Lower leg skin (tissue), 4 donors: Measurements from ENCODE around the gene TRAPPC3L. TPM values are rescaled to one million over a fixed set of nuclear protein-coding genes. Genes with fewer than 3 reads are reported as not detected.

ENCODE experiments used
- DNase-seq, 2 donors: peaks; one replicate each; pipeline ENCODE4 v3.0.0-alpha.2; 2019; ENCODE audit warnings: low spot score in 2 of 2
- H3K4me3 ChIP-seq: fragments of 200-600 bp; sonication (generic); 2 replicates; pipeline ENCODE4 v1.5.1; 2017; ENCODE audit warnings: mild to moderate bottlenecking, low read depth; ENCODE audit not compliant: poor library complexity, severe bottlenecking
- CTCF ChIP-seq, 3 donors: fragments of 450-650 bp; IDR thresholded peaks; one replicate each; pipeline ENCODE4 v1.5.1; 2016; ENCODE audit warnings: antibody characterized with exemption in 3 of 3, mild to moderate bottlenecking in 3 of 3, moderate library complexity in 2 of 3
- POLR2A ChIP-seq, 2 donors: fragments of 450-650 bp; IDR thresholded peaks; one replicate each; pipeline ENCODE4 v1.6.1; 2016 to 2017; ENCODE audit warnings: antibody characterized with exemption in 2 of 2, mild to moderate bottlenecking in 1 of 2, moderate library complexity in 1 of 2
- WGBS, 2 donors: methylation state at CpG; one replicate each; pipeline ENCODE4 v1.1.5; 2018; 5-methylcytosine and 5-hydroxymethylcytosine counted together
- intact Hi-C: fragments of 100-400 bp; cut with DNase I; formaldehyde crosslinking; loops from one replicate; pipeline ENCODE4 v1.15.0; 2023; ENCODE audit warnings: low total_unique reads
- total RNA-seq, 4 donors: library from RNA; depleted of rRNA; stranded (reverse); fragments of >200 nt; gene quantifications; one replicate each; pipeline ENCODE4 v1.1.0, GENCODE V29; 2016

The TRAPPC3L gene
- total RNA-seq, 4 donors from 2014 or later = not detected

DNA sequence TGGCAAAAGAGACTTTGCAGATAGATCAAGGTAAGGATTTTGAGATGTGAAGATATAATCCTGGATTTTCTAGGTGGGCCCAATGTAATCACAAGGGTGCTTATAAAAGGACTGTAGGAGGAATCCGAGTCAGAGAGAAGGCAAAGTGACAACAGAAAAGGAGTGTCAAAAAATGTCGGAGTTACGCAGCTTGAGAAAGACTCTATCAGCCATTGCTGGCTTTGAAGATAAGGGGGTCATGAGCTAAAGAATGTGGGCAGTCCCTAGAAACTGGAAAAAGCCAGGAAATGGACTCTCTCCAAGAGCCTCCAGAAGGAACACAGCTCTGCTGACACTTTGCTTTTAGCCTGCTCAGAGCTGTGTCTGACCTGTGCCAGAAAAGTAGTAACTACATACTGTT, 17.1 kb upstream of the TRAPPC3L start:
- WGBS, 2 donors = 71 to 77% methylated on average over 3 of the region's 3 CpGs
- intact Hi-C loops = no loop called here
- H3K4me3 ChIP-seq = no peak overlapping the region
- TF ChIP-seq POLR2A (IDR thresholded peaks at IDR 0.05) (no peak), CTCF (IDR thresholded peaks at IDR 0.05) (no peak)
- no peak for DNase-seq

GRCh38 chr6:116562019-116562403, 16.5 kb upstream of the TRAPPC3L start:
- TF ChIP-seq CTCF (IDR thresholded peaks at IDR 0.05) (no peak), POLR2A (IDR thresholded peaks at IDR 0.05) (no peak)
- no peak overlapping the region for H3K4me3 ChIP-seq
- intact Hi-C loops = no loop called here
- 90 to 93% methylated on average over 4 of the region's 4 CpGs for WGBS, 2 donors
- no peak for DNase-seq

DNA sequence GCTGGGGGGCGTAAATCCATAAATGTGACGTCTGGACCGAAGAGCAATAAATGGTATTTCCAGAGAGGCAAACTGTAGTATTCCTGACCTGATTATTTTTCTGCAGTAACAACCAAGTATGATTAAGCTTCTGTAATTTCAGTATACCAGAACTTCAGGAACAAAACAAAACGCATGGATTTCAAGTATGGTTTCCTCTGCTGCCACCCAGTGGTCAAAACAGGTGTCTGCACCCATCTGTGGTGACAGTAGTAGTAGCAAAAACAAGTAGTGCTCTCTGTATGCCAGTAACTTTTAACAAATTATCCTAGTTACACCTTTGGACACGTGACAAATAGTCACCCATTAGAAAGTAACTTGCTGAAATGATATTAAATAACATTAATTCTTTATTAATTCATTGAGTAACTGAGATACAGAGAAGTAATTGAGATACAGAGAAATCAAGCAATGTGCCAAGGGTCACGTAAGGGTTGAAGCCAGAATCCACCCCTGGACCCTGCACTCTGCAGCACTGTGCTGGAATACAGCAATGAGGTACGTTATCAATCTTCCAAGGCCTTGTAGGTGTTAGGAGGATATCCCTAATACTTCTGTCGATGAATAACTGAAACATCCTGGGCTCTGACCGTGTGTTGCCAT, 16.0 kb upstream of the TRAPPC3L start:
- no peak for TF ChIP-seq POLR2A (IDR thresholded peaks at IDR 0.05)
- TF ChIP-seq CTCF (IDR thresholded peaks at IDR 0.05) = no peak
- WGBS, 2 donors = 40% methylated on average over 9 of the region's 9 CpGs
- intact Hi-C loops = no loop called here
- DNase-seq = peak; percentile 80 to 94
- H3K4me3 ChIP-seq = no peak overlapping the region

DNA sequence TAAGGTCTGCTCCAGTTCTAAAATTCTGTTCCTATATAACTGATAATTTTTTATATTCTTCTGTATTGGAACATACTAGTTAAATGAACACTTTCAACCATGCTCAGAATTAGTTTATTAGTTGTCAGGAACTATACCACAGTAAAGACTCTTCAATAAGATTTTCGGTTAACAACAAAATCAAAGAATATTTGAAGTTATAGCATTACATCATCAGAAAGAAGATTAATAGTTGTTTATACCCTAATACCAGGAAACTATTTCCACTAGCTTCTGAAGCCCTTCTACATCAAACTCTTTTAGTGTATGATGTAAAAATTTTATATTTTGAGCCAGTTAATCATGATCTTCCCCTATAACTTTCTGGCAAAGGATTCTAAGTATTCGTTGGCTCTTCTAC, 14.6 kb upstream of the TRAPPC3L start:
- WGBS, 2 donors = 70 to 71% methylated on average over 2 of the region's 2 CpGs
- DNase-seq = no peak
- intact Hi-C loops = no loop called here
- TF ChIP-seq CTCF (IDR thresholded peaks at IDR 0.05) = no peak
- TF ChIP-seq POLR2A (IDR thresholded peaks at IDR 0.05) = no peak
- H3K4me3 ChIP-seq = no peak overlapping the region

DNA sequence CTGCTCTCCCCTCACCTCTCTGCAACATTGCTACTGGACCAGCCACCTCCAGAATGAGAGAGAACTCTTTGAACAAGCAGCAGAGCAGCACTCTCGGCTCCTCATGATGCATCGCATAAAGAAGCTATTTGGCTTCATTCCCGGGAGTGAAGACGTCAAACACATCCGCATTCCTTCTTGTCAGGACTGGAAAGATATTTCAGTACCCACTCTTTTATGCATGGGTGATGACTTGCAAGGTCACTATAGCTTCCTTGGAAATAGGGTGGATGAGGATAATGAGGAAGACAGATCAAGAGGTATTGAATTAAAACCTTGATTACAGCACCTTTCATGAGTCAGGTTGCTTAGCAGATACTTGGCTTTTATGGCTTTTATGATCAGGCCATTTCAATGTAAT, 12.4 kb upstream of the TRAPPC3L start:
- DNase-seq = no peak

More for the DNA sequence above, 12.4 kb upstream of the TRAPPC3L start:
- H3K4me3 ChIP-seq = no peak overlapping the region
- 14 to 31% methylated on average over 5 of the region's 5 CpGs for WGBS, 2 donors
- TF ChIP-seq POLR2A (IDR thresholded peaks at IDR 0.05) (no peak), CTCF (IDR thresholded peaks at IDR 0.05) (no peak)
- intact Hi-C loops = no loop called here
